ENCODE data around the gene OR2T5. TPM values are rescaled to one million over a fixed set of nuclear protein-coding genes. Genes with fewer than 3 reads are reported as not detected.
"Not testable (repeated sequence)": the region's sequence is repeated elsewhere in the genome, so short reads cannot be mapped to it uniquely, and the experiment has no call there.

OR2T5 gene
- not detected for total RNA-seq
- long read RNA-seq, result 0 reads

- not testable (repeated sequence) for H3K36me3 ChIP-seq
Measured at GRCh38 chr1:248488289-248488688, at the start of gene OR2T5. TSS of gene OR2T5 (plus strand) at chr1:248488589. CDS start at chr1:248488589, 0 bp downstream.

GRCh38 chr1:248438668-248439067, 49.7 kb upstream of the OR2T5 start:
- H3K9me3 ChIP-seq (replicated peaks); H3K27me3 ChIP-seq (ENCODE audit: low read depth); H3K27ac ChIP-seq (replicated peaks); DNase-seq; H3K36me3 ChIP-seq; intact Hi-C loops (cut with micrococcal nuclease); H3K4me1 ChIP-seq; H3K4me3 ChIP-seq: not testable (repeated sequence)

More at GRCh38 chr1:248488289-248488688, at the start of gene OR2T5:
- intact Hi-C loops (cut with micrococcal nuclease); DNase-seq; H3K9me3 ChIP-seq (replicated peaks); H3K4me1 ChIP-seq; H3K27me3 ChIP-seq (ENCODE audit: low read depth); H3K27ac ChIP-seq (replicated peaks); H3K4me3 ChIP-seq: not testable (repeated sequence)

DNA sequence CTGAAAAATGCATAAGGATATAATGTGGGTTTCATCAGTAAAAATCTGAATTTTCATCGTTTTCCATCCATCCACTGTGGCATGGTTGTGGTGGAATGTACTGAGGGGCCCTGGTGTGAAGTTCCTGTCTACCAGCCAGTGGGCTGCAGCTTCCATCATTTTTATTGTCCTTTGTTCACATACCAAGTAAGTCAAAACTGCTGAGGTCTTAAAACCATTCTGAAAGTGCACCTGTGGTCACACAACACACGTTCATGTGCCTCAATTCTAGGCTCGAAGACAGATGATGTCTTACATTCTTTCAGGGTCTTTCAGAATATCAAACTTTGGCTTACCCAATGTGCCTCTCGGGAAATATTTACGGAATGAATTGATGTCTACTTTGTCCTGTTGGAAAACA, 49.1 kb upstream of the OR2T5 start:
- H3K9me3 ChIP-seq (replicated peaks); DNase-seq; H3K36me3 ChIP-seq; H3K4me3 ChIP-seq; H3K27me3 ChIP-seq (ENCODE audit: low read depth); intact Hi-C loops (cut with micrococcal nuclease); H3K27ac ChIP-seq (replicated peaks); H3K4me1 ChIP-seq: not testable (repeated sequence)

- intact Hi-C loops (cut with micrococcal nuclease); H3K9me3 ChIP-seq (replicated peaks); H3K27me3 ChIP-seq (ENCODE audit: low read depth); DNase-seq; H3K36me3 ChIP-seq; H3K4me1 ChIP-seq; H3K4me3 ChIP-seq; H3K27ac ChIP-seq (replicated peaks): not testable (repeated sequence)
Measured at GRCh38 chr1:248442500-248443277, 45.7 kb upstream of the OR2T5 start.

- DNase-seq; H3K27ac ChIP-seq (replicated peaks); H3K36me3 ChIP-seq; H3K27me3 ChIP-seq (ENCODE audit: low read depth); H3K4me1 ChIP-seq; intact Hi-C loops (cut with micrococcal nuclease); H3K4me3 ChIP-seq; H3K9me3 ChIP-seq (replicated peaks): not testable (repeated sequence)
Measured at GRCh38 chr1:248444603-248445002, 43.8 kb upstream of the OR2T5 start.

DNA sequence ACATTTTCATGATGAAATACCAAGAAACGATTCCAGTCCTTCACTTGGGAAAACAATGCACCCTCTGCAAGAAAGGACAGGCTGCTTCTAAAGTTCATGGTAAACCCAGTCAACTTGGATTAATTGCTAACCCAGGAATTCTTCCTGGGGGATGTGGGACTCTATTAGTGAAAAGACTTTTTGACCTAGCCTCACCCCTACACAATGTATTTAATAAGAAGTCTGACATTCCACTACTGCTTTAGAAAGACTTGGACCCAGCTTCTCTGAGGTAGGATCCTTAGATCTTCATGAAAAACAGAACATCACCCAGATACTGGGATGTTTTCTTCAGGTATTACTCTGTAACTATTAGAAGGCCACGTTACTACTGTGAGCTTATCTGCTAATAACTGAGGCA, 43.0 kb upstream of the OR2T5 start, which contains the start of gene OR2T2:
Gene OR2T2, plus strand, starts transcription at position 239 of the 400 bp plus-strand sequence. CDS start 7,161 bp downstream, outside the sequence.
- H3K4me3 ChIP-seq; H3K27ac ChIP-seq (replicated peaks); H3K9me3 ChIP-seq (replicated peaks); H3K27me3 ChIP-seq (ENCODE audit: low read depth); DNase-seq; H3K36me3 ChIP-seq; H3K4me1 ChIP-seq; intact Hi-C loops (cut with micrococcal nuclease): not testable (repeated sequence)

GRCh38 chr1:248448409-248449074, 39.8 kb upstream of the OR2T5 start:
- H3K27me3 ChIP-seq (ENCODE audit: low read depth); DNase-seq; H3K4me1 ChIP-seq; H3K4me3 ChIP-seq; intact Hi-C loops (cut with micrococcal nuclease); H3K9me3 ChIP-seq (replicated peaks); H3K27ac ChIP-seq (replicated peaks); H3K36me3 ChIP-seq: not testable (repeated sequence)

GRCh38 chr1:248449821-248450465, 38.4 kb upstream of the OR2T5 start:
- H3K27me3 ChIP-seq (ENCODE audit: low read depth); H3K9me3 ChIP-seq (replicated peaks); H3K4me3 ChIP-seq; DNase-seq; H3K27ac ChIP-seq (replicated peaks); intact Hi-C loops (cut with micrococcal nuclease); H3K36me3 ChIP-seq; H3K4me1 ChIP-seq: not testable (repeated sequence)

DNA sequence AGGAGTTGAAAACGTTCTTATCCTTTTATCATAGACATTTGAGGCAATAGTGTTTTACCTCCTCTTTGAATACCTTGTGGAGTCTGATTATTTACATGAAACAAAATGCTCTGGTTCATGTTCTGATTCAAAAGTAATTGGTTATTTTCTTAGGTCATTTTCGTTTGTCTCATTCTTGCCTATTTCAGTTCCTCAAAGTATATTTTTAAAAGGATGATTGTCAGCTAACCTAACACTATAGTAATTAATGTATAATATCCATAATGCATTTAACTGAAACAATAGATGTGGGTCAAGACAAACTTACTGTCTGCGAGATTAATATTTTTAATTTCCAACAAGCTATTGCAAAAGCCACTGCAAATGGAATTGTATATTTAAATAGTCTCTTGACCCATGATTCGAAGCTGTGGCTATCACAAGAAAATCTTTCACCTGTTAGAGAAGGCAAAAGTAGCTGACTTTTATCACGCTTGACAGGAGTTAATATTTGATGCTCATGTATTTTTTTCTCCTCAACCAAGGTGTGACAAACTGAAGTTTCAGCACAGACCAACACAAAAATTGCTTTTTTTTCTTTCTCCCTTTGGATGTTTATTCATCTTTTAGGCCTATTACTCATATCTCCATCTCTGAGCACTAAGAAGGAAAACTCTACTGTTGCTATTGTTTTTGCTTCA, 37.8 kb upstream of the OR2T5 start:
- H3K4me1 ChIP-seq; H3K36me3 ChIP-seq; H3K27me3 ChIP-seq (ENCODE audit: low read depth); intact Hi-C loops (cut with micrococcal nuclease); H3K4me3 ChIP-seq; H3K27ac ChIP-seq (replicated peaks); DNase-seq; H3K9me3 ChIP-seq (replicated peaks): not testable (repeated sequence)

DNA sequence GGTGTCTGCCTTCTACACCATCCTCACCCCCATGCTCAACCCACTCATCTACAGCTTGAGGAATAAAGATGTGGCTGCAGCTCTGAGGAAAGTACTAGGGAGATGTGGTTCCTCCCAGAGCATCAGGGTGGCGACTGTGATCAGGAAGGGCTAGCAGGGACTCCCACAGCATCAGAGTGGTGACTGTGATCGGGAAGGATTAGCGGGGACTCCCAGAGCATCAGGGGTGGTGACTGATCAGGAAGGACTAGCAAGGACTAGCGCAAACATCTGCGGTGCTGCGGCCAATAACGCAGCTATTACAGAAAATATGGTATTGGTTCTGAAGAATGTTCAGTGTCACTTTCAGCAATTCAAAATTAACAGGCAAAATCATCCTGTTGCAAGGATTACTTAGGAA, 34.8 kb upstream of the OR2T5 start:
- H3K36me3 ChIP-seq; H3K9me3 ChIP-seq (replicated peaks); H3K27me3 ChIP-seq (ENCODE audit: low read depth); H3K27ac ChIP-seq (replicated peaks); H3K4me1 ChIP-seq; DNase-seq; H3K4me3 ChIP-seq; intact Hi-C loops (cut with micrococcal nuclease): not testable (repeated sequence)

DNA sequence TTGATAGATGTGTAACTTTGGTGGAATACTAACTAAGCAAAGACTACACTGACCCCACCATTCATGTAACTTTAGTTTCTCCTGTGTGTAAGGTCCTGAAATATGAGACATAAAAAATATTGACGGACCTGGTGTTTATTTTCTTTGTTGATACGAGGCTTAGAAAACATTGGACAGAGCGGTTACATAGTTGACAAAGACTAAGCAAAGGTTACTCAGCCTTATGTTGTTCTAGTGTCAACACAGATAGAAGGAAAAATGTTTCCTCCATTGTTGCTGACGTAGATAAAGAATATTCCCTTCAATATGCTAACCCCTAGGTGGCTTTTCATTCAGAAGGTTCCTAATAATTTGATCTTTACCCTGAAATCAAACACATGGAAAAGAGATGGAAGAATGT, 33.3 kb upstream of the OR2T5 start:
- H3K27ac ChIP-seq (replicated peaks); H3K27me3 ChIP-seq (ENCODE audit: low read depth); DNase-seq; H3K4me1 ChIP-seq; H3K36me3 ChIP-seq; H3K9me3 ChIP-seq (replicated peaks); intact Hi-C loops (cut with micrococcal nuclease); H3K4me3 ChIP-seq: not testable (repeated sequence)

DNA sequence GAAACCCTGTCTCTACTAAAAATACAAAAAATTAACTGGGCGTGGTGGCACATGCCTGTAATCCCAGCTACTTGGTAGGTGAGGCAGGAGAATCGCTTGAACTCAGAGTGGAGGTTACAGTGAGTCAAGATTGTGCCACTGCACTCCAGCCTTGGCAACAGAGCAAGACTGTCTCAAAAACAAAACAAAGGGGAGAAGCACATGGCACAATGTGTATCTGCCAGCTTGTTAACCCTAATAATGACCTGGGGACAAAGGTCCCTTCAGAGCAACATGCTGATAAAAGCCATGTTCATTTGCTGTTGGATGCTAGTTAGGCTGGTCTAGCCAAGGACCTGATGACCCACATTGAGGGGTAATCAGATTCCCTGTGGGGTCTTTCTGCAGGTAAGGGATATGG, 31.8 kb upstream of the OR2T5 start:
- H3K4me3 ChIP-seq; H3K9me3 ChIP-seq (replicated peaks); H3K4me1 ChIP-seq; H3K27me3 ChIP-seq (ENCODE audit: low read depth); H3K27ac ChIP-seq (replicated peaks); H3K36me3 ChIP-seq; intact Hi-C loops (cut with micrococcal nuclease); DNase-seq: not testable (repeated sequence)

DNA sequence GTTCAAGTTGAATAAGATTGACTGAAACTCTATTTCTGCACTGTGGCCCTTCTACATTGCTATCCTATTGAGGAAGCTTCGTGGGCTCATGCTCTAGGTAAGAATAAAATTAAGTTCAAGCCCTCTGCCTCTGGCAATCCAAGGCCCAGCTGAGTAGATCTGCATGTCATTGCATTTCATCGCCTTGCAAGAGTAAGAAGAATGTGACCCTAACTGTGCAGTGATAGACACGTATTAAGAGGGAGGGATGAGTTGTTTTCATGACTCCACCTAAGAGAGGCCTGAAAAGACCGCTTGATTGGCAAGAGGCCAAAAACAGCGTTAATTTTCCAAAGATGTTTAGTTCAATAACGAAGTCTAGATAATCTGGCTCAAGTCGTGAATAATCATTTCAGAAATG, 29.3 kb upstream of the OR2T5 start:
- H3K27me3 ChIP-seq (ENCODE audit: low read depth); H3K27ac ChIP-seq (replicated peaks); H3K9me3 ChIP-seq (replicated peaks); H3K4me1 ChIP-seq; intact Hi-C loops (cut with micrococcal nuclease); DNase-seq; H3K36me3 ChIP-seq; H3K4me3 ChIP-seq: not testable (repeated sequence)

Data from left ventricle myocardium inferior (tissue), 1 donor.